Fibroblast of pulmonary artery (primary cell): Measurements from ENCODE around the gene PPY.

ENCODE experiments used
- DNase-seq: peaks from one replicate; pipeline ENCODE4 v3.0.0-alpha.2; 2010; ENCODE audit warnings: low read depth
- H3K4me3 ChIP-seq: replicated peaks from 2 replicates; pipeline ENCODE4 v1.5.1; 2011; ENCODE audit warnings: low read depth, mild to moderate bottlenecking, control low read depth, low read length, moderate library complexity
- CTCF ChIP-seq: IDR thresholded peaks from 2 replicates; pipeline ENCODE4 v1.5.1; 2011; ENCODE audit warnings: mild to moderate bottlenecking, control low read depth, low read length, inconsistent platforms; ENCODE audit errors: missing control alignments

The PPY gene

GRCh38 chr17:43942051-43942685 lies at the start of gene PPY:
PPY (minus strand) TSS chr17:43942476; CDS start chr17:43941654, 822 bp downstream.
- DNase-seq: no peak
- TF ChIP-seq CTCF: no peak
- no peak within 1 kb of the TSS for H3K4me3 ChIP-seq

- no peak for DNase-seq
- TF ChIP-seq CTCF: no peak
- no peak overlapping the region for H3K4me3 ChIP-seq
Observed at GRCh38 chr17:43988301-43988700, 46.0 kb upstream of the PPY start.

GRCh38 chr17:43987131-43988021 lies 45.1 kb upstream of the PPY start:
- H3K4me3 ChIP-seq: no peak overlapping the region
- no peak for DNase-seq
- TF ChIP-seq CTCF: no peak

- no peak overlapping the region for H3K4me3 ChIP-seq
- no peak for TF ChIP-seq CTCF
- DNase-seq: no peak
Observed at GRCh38 chr17:43986225-43986981, 44.1 kb upstream of the PPY start.

- H3K4me3 ChIP-seq: no peak overlapping the region
- DNase-seq: no peak
- TF ChIP-seq CTCF: no peak
Observed at GRCh38 chr17:43984521-43984920, 42.2 kb upstream of the PPY start.

- peak overlapping the region; percentile 43 for H3K4me3 ChIP-seq
- peak; percentile 33 for TF ChIP-seq CTCF
- DNase-seq: no peak
Observed at GRCh38 chr17:43983515-43984411, 41.5 kb upstream of the PPY start.
